ENCODE results near the gene NHSL2.

- TF ChIP-seq POLR2A (IDR thresholded peaks at IDR 0.05) (no peak), CTCF (IDR thresholded peaks at IDR 0.05) (no peak)
Observed at GRCh38 chrX:71912156-71912555, 1.5 kb downstream of the NHSL2 start.
